GM21423 (cell line): ENCODE results near the gene SYNGR1.
"Not testable (repeated sequence)": the region's sequence is repeated elsewhere in the genome, so short reads cannot be mapped to it uniquely, and the experiment has no call there.

Source experiments
- ATAC-seq: cut with Tn5 transposase; IDR thresholded peaks from one replicate; pipeline ENCODE4 v1.9.1; 2021; ENCODE audit warnings: mild to moderate bottlenecking, moderate library complexity; ENCODE audit not compliant: unreplicated experiment

SYNGR1 gene

DNA sequence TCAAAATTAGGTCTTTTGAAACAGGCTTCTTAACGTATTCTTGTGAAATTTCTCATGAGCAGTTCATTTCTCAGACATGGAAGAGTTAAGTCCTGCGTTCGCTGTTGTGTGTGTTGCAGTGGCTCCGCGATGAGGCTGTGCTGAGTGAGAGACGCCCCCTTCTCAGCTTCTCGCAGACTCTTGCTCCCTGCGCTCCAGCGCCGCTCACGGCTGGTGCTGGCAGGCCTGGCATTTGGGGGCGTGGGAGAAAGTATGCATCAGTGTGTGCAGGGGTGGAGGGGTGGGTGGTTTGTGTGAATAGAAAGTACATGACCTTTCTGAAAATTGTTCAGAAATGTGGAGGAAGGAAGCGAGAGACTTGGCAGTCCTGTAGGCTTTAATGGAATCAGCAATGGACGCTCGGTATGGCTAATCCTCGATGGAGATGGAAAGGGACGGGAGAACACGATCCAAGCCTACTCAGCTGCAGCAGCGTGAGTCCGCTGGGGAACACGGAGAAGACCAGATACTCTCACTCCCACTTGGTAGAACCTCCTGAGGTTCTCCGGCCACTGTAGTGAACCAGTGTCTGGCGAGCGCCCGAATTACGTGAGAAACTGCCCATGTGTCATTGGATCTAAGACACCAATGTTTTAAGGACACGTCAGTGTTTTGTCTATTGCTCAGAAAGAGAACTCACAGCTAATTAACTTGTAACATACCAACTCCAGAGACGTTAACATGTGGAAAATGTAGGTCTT is 55.7 kb downstream of the SYNGR1 start:
- ATAC-seq: no peak

GRCh38 chr22:39408173-39408572 is 58.4 kb downstream of the SYNGR1 start:
- ATAC-seq: no peak

DNA sequence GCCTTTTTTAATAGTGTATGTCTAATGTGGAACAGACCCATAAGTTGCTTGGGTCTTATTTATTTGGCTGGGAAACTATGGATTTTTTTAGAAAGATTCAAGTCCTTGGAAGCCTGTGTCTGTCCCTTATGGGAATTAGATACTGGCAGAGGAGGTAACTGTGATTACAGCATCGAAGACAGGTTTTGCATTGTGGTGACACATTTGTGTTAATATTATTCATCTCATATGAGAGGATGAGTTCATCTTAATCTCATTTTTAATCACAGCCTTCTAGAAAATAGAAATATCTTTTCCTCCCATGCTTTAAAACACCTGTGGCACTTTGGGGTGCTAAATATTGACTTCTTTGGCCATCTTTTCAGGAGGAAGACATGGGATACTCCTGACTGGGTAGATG is 59.0 kb downstream of the SYNGR1 start:
- no peak for ATAC-seq

- no peak for ATAC-seq
Measured at GRCh38 chr22:39409516-39410029, 59.8 kb downstream of the SYNGR1 start.

DNA sequence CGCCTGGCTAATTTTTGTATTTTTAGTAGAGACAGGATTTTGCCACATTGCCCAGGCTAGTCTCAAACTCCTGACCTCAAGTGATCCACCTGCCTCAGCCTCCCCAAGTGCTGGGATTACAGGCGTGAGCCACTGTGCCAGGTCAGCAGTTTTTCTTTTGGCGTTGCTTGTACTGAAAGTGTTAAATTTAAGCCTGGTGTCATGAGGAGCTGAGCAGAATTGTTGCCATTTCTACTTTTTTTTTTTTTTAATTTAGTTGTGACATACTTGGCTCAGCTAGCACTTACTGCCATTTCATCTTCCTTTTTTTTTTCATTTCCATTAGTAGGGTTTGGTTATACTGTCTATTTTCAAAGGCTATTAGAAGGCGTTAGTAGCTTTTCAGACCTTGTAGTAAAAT is 60.5 kb downstream of the SYNGR1 start:
- no peak for ATAC-seq

DNA sequence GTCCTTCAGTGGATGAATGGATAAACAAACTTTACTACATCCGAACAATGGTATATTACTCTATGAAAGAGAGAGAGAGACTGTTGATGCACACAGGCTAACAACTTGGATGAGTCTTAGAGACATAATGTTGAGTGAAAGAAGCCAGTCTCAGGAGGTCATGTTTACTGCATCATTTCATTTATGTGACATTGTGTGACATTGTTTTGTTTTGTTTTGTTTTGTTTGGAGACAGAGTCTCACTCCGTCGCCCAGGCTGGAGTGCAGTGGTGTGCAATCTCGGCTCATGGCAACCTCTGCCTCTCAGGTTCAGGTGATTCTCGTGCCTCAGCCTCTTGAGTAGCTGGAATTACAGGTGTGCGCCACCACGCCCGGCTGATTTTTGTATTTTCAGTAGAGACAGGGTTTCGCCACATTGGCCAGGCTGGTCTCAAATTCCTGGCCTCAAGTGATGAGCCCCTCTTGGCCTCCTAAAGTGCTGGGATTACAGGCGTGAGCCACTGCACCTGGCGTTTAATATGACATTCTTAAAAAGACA is 62.1 kb downstream of the SYNGR1 start:
- ATAC-seq: not testable (repeated sequence)

DNA sequence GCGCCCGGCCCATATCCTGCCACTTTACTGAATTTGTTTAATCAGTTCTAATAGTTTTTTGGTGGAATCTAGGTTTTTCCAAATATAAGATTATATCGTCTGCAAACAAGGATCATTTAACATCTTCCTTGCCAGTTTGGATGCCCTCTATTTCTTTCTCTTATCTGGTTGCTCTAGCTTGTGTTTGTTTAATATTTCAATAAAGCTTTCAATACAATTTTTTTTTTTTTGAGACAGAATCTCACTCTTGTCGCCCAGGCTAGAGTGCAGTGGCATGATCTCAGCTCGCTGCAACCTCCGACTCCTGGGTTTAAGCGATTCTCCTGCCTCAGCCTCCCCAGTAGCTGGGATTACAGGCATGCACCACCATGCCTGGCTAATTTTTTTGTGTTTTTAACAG is 63.4 kb downstream of the SYNGR1 start:
- not testable (repeated sequence) for ATAC-seq

- ATAC-seq: no peak
Measured at GRCh38 chr22:39414377-39414776, 64.6 kb downstream of the SYNGR1 start.

DNA sequence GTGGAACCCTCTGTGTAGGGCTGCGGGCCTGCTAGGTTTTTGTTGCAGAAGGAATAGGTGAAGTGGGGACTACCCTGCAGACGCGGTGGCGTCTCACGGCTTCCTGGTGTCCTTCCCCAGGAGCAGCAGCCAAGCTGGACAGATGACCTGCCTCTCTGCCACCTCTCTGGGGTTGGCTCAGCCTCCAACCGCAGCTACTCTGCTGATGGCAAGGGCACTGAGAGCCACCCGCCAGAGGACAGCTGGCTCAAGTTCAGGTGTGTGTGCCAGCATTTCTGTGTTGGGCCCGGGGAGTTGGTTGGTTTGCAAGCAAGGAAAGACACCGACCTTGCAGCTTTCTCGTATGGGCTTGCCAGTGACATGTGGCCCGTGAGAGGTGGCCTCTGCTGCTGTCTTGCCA is 65.1 kb downstream of the SYNGR1 start:
- no peak for ATAC-seq

GRCh38 chr22:39415506-39415905 is 65.7 kb downstream of the SYNGR1 start:
- ATAC-seq: no peak

DNA sequence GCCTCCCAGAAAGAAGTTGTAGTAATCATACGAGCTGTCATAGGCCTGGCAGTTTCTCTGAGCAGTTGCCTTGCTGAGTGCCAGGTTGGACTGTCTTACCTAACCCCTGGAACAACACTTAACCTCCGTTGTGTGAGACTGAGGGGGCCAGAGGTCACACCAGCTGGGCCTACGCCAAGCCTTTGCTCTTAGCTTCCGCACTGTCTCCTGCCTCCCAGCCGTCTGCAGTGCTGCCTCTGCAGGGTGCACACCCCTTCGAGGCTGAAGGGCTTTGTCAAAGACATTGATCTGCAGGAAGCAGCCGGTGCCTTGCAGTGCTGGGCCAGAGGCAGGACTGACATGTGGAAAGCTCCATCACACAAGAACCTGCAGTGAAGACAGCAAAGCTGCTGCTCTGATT is 66.5 kb downstream of the SYNGR1 start:
- no peak for ATAC-seq

DNA sequence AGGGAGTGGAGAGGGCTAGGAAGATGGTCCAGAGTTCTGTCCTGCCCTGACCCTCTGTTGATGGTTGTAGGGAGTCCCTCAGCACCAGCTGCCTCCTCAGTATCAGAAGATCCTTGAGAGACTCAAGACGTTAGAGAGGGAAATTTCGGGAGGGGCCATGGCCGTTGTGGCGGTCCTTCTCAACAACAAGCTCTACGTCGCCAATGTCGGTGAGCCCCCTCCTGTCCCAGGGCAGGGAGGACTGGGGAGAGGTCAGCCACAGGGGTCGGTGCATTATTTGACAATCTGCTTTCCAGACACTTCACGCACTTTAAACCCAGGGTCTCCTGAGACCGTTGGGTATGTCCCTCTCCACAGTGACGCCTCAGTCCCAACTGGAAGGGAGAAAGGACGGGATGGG is 67.8 kb downstream of the SYNGR1 start:
- no peak for ATAC-seq

- ATAC-seq: no peak
Measured at GRCh38 chr22:39418696-39419095, 68.9 kb downstream of the SYNGR1 start.

- no peak for ATAC-seq
Measured at GRCh38 chr22:39419096-39419495, 69.3 kb downstream of the SYNGR1 start.

DNA sequence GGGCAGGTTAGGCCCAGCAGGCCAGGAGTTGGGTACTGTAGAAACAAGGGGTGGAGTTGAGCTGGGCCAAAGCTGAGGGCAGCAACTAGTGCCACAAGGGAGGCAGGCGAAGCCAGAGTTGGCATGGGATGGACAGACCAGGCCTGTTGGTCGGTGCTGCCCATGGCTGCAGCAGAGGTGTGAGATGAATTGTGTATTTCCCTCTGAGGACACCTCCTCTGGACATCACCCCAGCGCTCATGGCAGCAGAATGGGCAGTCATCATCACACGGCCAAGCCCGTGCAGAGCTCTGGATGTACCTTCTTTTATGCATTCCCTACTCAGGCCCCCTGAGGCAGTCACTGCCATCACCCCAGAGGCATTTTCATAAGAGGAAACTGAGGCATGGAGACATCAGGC is 70.1 kb downstream of the SYNGR1 start:
- no peak for ATAC-seq

- no peak for ATAC-seq
Measured at GRCh38 chr22:39421691-39422090, 71.9 kb downstream of the SYNGR1 start.

DNA sequence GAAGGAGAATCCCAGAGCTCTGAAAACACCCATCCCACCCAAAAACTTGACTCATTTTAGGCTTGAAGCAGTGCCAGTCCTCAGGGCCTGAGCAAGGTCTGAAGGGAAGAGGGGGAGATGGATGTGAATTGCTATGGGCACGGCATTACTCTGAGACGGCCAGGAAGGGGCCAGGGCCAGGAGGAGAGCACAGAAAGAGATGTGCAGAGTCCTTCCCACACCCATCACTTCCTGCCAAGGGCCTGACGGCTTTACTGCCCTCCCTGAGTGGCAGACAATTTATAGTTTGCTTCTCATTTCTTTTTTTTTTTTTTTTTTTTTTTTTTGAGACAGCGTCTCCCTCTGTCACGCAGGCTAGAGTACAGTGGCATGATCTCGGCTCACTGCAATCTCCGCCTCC is 72.3 kb downstream of the SYNGR1 start:
- no peak for ATAC-seq

DNA sequence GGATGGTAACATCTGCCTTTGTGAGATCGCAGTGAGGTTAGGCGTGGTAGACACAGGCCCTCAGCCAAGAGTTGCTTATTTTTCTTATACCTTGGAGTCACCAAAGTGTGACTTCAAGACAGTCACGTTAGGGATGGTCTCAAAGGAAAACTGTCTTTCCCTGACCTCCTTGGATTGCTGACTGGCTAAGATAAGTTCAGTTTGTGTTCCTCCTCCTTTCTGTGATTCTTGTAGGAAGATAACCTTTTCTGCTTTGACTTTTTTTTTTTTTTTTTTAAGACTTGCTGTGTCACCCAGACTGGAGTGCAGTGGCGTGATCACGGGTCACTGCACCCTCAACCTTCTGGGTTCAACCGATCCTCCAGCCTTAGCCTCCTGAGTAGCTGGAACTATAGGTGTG is 72.9 kb downstream of the SYNGR1 start:
- ATAC-seq: no peak

- no peak for ATAC-seq
Measured at GRCh38 chr22:39423976-39424375, 74.2 kb downstream of the SYNGR1 start.

- ATAC-seq: no peak
Measured at GRCh38 chr22:39426380-39427043, 76.7 kb downstream of the SYNGR1 start.

DNA sequence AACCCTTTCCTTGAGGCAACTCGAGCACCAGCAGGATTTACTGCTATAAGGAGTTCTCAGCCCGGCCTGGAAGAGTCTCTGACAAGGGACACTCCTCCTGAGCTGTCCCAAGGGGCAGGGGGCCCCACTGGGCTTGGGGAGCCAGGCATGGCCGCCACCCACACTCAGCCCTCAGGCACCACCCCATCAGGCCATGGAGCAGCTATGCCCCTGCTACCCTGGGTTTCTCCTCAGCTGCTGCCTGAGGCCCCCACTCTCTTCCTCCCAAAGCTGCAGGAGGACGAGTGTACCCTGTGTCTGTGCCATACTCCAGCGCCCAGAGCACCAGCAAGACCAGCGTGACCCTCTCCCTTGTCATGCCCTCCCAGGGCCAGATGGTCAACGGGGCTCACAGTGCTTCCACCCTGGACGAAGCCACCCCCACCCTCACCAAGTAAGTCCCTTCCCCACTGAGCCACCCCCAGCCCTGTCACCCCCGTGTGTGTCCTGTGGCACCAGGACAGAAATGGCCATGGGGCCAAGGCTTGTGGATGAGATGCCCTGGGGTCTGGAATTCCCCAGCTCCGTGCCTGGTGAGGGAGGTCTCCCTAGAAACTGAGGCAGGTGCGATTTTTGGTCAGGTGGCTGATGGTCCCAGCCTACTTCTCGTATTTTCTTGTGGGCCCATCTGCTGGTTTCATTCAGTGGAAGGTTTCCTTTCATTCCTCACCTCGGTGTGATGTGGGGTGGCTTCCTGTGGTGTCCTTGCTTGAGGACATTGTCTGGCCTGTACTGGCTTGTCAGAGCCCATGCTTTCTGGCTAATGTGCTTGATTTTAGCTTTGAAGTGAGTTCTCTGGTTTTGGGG is 78.2 kb downstream of the SYNGR1 start:
- ATAC-seq: no peak
